ENCODE results near the gene GALC.
"Not testable (repeated sequence)": the region's sequence is repeated elsewhere in the genome, so short reads cannot be mapped to it uniquely, and the experiment has no call there.

The GALC gene

DNA sequence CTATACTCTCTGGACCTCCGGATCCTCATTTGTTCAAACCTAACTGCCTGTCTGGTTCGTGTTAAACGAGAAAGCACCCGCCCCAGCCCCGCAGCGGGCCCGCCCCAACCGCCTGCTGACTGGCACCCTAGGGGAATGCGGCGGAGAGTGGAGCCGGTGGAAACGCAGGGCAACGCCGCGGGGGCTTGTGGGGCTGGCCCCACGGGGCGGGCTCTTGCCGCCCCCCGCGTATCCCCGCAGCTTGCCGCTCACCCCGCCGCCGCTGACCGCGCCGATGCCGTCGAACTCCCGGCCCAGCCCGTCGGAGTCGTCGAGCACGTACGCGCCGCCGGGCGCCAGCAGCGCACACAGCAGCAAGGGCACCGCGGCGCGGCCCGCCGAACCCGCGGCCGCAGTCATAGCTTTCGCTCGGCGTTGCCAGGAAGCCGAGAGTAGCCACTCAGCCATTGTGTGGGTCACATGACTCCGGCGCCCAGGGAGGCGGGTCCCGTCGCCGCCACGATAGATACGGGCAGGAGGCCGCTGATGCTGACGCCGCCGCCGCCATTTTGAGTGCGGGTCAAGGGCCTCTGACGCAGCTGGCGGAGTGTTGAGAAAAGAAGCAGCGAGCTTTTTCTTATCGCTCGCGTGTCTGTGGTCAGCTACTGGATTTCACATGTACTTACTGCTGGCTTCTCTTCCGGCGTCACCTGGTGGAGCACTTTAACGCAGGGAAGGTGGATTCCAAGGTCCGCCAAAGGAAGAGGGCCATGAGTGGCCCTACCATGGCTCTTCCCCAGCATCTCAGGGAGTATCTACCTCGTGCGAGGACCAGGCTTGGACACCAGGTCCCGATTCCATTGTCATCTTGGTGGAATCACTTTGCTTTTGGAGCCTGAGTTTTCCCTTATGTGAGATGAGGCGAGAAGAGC is at the start of gene GALC:
TSS of gene GALC (minus strand) at position 465 of the 911 bp plus-strand sequence. CDS start at position 447, 18 bp downstream.
- DNase-seq, result peak; percentile 95

DNA sequence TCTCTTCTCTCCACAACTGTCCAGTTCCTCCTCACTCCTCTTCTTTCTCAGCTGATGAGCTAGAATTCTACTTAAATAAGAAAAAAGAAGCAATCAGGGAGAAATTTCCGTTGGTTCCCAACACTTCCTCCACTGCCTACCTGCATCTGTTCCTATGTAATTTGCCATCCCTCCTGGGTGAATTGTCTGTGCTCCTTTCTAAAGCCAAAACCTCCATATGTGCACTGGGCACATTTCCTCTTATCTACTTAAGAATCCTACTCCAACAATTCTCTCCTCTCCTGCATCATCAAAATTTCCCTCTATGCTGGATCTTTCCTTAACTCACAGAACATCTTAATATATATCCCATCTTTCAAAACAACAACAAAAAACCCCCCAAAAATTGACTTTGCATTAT is 47.2 kb upstream of the GALC start:
- DNase-seq, result no peak

DNA sequence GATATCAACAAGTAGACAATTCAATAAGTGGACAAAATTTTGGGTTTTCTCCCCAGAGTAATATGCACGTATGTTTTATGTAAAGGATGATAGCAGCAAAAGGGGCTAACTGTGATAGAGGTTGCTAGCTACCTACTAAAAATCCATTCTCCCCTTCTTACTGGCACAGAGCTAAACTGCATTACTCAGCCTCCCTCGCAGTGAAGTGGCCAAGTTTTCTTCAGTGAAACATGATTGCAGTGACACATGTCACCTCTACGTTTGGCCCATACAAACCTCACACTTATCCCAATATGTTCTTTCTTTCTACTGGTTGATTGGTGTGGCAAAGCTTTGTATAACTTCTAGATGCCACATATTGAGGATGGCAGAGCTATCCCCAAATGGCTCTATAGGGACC is 46.2 kb upstream of the GALC start:
- DNase-seq, result no peak

DNA sequence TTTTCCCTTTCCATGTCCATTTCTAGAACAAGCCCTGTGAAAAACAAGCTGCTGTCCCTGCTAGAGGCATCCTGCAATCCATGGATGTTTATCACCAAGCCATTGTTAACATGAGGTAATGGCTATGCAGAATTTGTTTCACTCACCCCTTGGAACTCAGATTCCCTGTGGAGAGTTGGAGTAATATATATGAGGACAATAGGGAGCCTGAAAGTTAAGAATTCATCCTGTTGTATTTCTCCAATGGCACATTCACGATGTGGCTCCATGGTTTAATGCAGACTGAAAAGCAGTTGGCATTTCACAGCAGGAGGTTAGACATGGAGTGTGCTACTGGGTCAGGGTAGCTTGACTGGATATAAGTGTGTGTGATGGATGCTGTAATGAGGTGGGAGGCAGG is 44.3 kb upstream of the GALC start:
- no peak for DNase-seq

DNA sequence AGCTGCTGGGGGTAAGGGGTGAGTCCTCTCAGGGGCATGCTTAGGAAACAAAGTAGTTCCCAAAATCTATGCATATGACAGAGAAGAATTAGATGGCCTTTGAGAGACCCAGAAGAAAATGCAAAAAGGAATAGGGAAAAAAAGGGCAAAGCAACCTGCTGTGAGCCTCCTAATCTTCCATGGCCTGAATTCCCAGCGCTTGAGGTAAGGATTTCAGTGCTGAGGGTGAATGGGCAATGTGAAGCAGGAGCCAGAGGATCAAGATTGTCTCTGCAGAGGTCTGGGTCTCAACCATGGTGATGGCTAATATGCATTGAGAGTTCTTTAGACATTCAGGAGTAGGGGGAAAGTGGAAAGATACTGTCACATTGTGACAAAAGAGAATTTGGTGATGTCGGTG is 43.4 kb upstream of the GALC start:
- DNase-seq, result no peak

DNA sequence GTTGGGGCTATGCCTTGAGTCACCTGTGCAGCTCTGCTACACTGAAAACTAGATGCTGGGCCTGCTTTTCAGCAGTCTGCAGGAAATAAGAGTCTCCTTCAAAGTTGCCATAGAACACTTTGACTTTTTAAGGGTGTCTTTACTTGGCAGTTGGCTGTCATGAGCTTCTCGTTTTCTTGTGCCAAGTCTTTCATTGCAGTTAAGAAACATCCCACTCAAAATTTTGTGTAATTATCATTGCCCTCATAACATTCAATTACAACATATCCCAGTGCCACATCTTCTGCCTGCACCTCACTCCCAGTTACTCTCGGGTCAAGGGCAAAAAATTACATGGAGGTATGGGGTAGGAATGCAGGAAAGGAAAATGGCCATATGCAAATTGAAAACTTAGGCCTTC is 41.1 kb upstream of the GALC start:
- DNase-seq, result no peak

DNA sequence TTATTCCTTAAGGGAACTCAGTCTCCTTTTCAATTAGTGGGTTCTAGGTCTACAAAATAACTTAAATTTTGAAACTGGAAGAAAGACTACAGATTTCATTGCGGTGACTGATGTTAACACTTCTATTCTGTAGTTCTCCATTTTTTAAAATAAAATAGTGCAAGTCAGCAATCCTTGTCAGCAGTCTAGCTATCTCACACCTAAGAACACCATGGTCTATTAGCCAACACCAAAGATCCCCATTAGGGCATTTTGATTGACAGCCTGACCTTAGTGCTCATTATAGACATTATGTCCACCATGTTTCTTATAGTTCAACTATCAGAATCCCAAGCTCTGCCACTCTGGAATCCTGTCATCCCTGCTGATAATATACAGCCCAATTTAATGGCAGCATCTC is 39.4 kb upstream of the GALC start:
- no peak for DNase-seq

DNA sequence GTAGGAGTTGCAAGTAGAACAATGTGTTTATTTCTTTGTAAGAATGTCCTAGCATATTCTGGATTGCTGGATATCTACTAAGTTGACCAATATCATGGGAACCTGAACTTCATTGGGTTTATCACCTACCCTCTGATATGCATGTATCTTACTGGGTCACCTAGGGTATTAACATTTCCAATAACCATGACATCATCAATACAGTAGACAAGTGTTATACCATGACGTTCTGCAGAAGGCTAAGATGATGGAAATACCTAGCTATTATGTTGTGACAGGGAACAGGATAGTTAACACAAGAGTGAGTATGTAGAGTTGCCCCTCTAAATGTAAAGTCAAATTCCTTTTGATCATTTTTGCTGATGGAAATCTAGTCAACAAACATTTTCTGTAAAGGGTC is 37.9 kb upstream of the GALC start:
- DNase-seq, result no peak

DNA sequence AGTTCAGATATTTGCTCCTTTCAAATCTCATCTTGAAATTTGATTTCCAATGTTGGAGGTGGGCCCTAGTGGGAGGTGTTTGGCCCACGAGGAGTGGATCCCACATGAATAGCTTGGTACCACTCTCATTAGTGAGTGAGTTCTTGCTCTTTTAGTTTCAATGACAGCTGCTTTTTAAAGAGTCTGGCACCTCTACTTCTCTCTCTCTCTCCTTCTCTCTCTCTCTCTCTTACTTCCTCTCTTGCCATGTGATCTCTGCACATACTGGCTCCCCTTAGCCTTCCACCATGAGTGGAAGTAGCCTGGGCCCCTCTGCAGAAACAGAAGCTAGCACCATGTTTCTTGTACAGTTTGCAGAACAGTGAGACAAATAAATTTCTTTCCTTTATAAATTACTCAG is 37.1 kb upstream of the GALC start:
- no peak for DNase-seq

DNA sequence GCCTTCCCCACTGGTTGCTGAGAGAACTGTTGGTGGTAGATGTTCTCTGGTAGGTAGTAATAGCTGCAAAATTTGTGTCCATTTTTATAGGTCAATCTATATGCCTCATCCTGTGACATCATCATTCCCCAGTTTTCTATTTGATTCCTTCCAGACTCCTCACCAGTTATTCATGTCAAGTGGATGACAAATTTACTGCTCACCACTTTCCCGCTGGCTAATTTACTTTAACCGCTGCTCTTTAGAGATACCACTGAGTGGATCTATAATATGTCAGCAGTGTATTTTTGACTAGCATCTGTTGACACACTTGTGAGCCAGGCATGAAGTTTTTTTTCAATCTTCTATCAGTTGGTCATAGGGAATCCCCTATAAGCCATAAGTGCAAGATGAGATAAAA is 36.5 kb upstream of the GALC start:
- DNase-seq, result no peak

DNA sequence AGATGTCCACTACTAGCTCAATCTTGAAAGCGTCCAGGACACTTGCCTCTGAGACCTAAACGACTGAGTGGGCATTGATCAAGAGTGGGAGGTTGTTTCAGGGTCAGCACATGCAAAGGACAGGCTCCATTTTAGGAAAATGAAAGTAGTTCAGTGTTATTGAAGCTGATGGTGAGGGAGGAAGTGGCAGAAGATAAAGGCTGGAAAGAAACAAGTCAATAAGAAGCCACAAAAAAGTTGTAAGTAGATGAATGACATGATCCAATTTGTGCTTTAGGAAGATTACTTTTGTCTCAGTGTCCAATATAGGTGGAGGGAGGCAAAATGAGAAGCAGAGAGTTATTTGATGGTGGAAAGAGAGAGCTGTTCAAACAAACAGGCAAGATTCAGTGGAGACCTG is 33.9 kb upstream of the GALC start:
- no peak for DNase-seq

DNA sequence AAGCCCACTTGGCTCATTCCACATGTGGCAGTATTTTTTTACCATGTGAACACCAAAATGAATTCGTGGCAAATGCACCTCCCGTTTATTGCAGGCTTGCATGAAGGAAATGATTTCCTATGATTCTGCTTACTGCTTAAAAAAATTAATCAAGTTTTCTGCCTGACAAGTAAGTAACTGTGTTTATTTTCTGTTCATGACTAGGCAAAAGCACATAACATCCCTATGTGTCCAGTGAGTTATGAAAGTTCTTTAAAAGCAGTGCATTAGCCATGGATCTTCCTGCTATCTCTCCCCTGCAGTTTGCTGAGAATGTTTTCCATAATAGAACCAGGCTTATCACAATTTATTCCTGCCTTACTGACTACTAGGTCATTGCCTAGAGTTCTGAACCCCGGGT is 32.3 kb upstream of the GALC start:
- no peak for DNase-seq

DNA sequence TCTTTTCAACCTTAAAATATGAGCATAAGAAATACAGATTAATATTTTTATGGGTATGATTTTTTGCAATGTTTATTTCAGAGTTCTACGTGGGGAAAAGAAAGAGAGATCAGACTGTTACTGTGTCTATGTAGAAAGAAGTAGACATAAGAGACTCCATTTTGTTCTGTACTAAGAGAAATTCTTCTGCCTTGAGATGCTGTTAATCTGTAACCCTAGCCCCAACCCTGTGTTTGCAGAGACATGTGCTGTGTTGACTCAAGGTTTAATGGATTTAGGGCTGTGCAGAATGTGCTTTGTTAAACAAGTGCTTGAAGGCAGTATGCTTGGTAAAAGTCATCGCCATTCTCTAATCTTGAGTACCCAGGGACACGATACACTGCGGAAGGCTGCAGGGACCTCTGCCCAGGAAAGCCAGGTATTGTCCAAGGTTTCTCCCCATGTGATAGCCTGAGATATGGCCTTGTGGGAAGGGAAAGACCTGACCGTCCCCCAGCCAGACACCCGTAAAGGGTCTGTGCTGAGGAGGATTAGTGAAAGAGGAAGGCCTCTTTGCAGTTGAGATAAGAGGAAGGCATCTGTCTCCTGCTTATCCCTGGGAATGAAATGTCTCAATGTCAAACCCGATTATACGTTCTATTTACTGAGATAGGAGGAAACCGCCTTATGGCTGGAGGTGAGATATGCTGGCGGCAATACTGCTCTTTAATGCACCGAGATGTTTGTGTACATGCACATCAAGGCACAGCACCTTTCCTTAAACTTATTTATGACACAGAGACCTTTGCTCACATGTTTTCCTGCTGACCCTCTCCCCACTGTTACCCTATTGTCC is 31.5 kb upstream of the GALC start:
- DNase-seq, result not testable (repeated sequence)

DNA sequence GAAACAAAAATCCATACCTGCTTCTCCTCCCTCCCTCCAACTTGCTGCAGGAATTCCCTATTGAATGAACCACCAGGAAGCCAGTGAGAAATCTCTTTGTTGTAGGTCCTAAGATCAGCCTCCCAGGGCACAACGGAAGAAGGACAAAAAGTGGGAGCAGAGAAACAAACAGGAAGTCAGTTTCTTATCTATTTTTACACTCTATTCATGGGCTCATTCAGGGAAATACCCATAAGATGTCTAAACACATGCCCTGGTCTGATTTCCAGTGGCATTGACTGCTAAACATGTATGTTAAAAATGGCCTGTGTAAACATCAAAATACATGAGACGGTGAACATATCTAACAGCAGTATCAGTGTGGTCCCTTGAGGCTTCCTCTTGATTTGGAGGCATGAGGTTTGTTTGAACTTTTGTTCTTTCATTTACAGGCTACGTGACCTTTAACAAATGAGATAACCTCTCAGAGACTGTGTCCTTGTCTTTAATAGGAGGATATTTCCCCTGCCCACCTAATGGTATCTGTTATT is 30.7 kb upstream of the GALC start:
- no peak for DNase-seq

DNA sequence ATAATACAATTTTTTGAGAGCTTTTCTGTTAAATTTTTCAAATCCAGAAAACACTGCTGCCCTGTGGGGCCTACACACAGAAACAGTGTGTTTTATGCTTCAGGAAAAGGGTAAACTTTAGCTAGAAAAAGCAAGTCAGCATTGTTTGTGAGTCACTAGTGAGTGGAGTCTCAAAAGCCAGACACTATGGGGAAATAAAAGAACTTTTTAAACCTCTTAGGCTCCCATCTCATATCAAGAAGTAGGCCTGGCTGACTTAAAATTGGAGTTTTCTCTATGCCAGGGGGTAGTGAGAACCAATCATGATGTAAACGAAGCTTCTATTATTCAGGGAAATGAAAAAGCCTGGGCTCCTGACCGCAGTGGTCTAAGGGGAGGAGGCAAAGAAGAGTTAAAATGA is 24.6 kb upstream of the GALC start:
- no peak for DNase-seq

DNA sequence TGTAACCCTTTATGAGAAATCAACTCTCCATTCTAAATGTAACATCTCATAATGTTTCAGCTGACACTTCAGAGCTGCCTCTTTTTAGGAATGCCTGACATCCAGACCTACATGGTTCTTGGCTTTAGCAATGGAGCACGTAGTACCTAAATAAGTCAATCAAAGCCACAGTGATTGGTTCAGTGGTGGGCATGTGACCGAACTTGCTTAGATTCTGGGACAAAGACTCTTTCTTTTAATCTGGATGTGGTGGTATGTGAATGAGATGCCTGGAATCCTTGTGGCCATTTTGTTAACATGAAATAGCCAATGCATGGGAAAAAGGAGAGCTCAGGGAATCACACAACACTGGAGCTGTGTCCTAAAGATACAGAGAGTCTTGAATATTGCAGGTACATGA is 23.8 kb upstream of the GALC start:
- no peak for DNase-seq

DNA sequence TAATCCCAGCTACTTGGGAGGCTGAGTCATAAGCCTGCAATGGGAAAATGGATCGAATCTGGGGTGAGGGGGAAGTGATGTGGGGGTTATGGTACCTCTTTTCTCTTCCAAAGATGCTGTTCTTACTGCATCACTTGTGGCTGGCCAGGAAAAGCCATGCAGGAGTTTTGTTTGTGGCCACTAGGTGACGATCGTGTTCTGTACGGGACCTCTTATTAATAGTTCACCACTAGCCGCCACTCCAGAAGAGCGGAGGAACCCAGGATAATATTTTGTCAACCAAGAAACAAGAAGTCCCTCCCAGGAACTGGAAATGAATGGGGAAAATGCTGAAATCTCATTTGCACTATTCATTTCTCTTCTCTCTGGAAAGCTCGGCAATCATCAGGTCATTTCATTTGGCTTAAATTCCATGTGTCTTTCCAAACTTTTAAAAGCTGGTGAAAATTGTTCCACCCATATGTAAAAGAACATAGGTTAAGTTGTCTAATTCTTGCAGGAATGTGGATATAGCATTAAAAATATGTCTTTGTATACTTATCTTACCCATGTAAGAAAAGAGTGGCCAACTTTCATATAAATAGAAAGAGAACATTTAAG is 20.9 kb upstream of the GALC start:
- DNase-seq, result peak; percentile 77

DNA sequence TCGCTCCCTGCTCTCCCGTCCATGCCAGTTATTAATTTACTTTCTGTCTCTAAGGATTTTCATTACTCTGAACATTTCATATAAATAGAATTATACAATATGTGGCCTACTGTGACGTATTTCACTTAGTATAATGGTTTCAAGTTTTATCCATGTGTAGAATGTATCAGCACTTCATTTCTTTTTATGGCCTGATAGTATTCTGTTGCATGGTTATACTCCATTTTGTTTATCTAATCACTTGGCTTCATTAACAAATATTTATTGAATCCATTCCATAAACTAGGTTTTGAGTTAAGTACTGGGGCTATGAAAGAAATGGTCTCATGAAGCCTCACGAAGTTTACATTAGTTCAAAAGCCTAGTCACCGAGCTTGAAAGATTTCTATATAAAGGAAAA is 19.5 kb upstream of the GALC start:
- no peak for DNase-seq

DNA sequence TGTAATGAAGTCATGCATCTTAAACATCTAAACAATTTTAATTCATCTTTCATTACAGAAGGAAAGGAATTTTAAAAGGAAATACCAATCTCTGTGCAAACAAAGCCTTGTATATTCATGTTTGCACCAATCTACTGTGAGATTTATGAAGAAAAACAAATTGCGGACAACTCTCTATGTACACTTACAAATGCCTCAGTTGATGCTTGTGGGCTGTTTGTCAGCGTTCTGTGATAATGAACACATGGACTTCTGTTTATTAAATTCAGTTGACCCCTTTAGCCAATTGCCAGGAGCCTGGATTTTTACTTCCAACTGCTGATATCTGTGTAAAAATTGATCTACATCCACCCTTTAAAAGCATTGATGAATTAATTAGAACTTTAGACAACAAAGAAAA is 17.3 kb upstream of the GALC start:
- DNase-seq, result no peak

DNA sequence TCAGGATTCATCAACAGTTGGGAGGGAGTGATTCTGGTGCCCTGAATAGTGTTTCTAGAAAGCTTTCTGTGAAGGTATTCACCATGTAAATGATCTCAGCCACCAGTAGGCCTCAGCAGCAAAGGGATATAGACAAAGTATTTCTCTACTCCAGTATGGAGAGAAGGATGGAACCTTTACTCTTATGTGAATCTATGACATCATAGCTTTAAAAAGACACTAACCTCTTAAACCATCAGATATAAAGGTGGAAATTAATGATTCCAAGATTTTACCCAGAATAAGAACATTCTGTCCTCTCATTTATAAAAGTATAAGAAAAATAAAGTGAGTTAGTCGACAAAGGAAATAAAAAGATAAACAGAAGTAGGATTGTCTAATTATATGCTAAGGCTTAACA is 16.5 kb upstream of the GALC start:
- DNase-seq, result no peak

DNA sequence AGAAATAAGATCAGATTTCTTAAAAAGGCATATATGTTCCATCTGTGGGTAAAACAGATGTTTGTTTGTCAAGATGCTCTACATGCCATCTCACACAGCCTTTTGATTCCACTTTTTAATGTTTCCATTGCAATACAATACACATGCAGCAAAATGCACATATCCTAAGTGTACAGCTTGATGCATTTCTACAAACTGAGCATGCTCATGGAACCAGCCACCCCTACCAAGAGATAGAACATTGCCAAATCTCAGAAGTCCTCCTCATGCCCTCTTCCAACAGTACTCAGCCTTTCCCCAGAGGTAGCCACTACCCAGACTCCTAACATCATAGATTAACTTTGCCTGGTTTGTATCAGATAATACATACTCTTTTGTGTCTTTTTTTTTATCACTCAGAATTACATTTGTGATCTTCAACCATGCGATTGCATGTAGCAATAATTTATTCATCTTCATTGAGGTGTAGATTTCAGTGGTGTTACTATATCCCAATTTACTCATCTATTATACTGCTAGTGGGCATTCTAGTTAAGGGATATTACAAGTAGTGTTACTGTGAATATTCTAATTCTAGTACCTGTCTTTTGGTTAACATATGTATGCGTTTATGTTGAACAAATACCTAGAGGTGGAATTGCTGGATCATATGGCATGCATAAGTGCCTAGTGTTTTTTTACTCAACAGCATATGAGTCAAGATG is 15.2 kb upstream of the GALC start:
- no peak for DNase-seq

DNA sequence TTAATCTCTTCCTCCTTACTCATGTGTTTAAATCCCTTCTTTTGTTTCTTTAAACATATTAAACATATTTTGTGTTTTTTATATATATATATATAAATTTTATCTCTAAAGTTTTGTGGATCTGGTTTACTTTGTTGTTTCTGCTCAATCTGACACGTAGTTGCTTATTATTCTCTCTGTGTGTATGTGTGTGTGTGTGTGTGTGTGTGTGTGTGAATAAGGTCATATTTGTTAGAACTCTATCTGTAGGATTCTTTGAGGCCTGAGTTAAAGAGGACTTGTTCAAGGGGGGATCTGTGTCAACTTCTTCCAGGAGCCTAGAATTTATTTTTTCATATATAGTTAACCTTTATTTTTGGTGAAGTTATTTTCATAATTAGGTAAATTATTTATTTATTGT is 14.6 kb upstream of the GALC start:
- no peak for DNase-seq

Data from femur (tissue), 1 donor.